ENCODE measurements around the gene KLHL7.

KLHL7 gene

GRCh38 chr7:23105644-23106056 is at the start of gene KLHL7:
TSS of gene KLHL7 (plus strand) at chr7:23105785. CDS start at chr7:23106027, 242 bp downstream.
- peak; percentile 93 for DNase-seq (ENCODE audit: low spot score)

GRCh38 chr7:23058408-23059096 is 47.0 kb upstream of the KLHL7 start:
- peak; percentile 24 for DNase-seq (ENCODE audit: low spot score)

GRCh38 chr7:23061327-23061726 is 44.3 kb upstream of the KLHL7 start:
- no peak for DNase-seq (ENCODE audit: low spot score)

GRCh38 chr7:23062452-23062851 is 43.1 kb upstream of the KLHL7 start:
- no peak for DNase-seq (ENCODE audit: low spot score)

GRCh38 chr7:23065974-23066373 is 39.6 kb upstream of the KLHL7 start:
- no peak for DNase-seq (ENCODE audit: low spot score)

- peak; percentile 36 for DNase-seq (ENCODE audit: low spot score)
These were observed 38.3 kb upstream of the KLHL7 start for GRCh38 chr7:23067271-23067670.

GRCh38 chr7:23072048-23072447 is 33.5 kb upstream of the KLHL7 start:
- DNase-seq (ENCODE audit: low spot score), result peak; percentile 47

- no peak for DNase-seq (ENCODE audit: low spot score)
These were observed 32.7 kb upstream of the KLHL7 start for GRCh38 chr7:23072922-23073321.

GRCh38 chr7:23074443-23075261 is 30.9 kb upstream of the KLHL7 start:
- no peak for DNase-seq (ENCODE audit: low spot score)

GRCh38 chr7:23075571-23075970 is 30.0 kb upstream of the KLHL7 start:
- no peak for DNase-seq (ENCODE audit: low spot score)

GRCh38 chr7:23076772-23077171 is 28.8 kb upstream of the KLHL7 start:
- DNase-seq (ENCODE audit: low spot score), result no peak

GRCh38 chr7:23093111-23093510 is 12.5 kb upstream of the KLHL7 start:
- no peak for DNase-seq (ENCODE audit: low spot score)

- no peak for DNase-seq (ENCODE audit: low spot score)
These were observed 12.0 kb upstream of the KLHL7 start for GRCh38 chr7:23093546-23093945.

GRCh38 chr7:23096518-23097290 is 8.9 kb upstream of the KLHL7 start:
- DNase-seq (ENCODE audit: low spot score), result no peak

- DNase-seq (ENCODE audit: low spot score), result no peak
These were observed 7.6 kb upstream of the KLHL7 start for GRCh38 chr7:23098029-23098428.

- no peak for DNase-seq (ENCODE audit: low spot score)
These were observed 7.1 kb upstream of the KLHL7 start for GRCh38 chr7:23098460-23098859.

GRCh38 chr7:23100697-23101096 is 4.9 kb upstream of the KLHL7 start:
- no peak for DNase-seq (ENCODE audit: low spot score)

- no peak for DNase-seq (ENCODE audit: low spot score)
These were observed 420 bp upstream of the KLHL7 start for GRCh38 chr7:23105086-23105643.

- peak; percentile 57 for DNase-seq (ENCODE audit: low spot score)
These were observed 655 bp downstream of the KLHL7 start for GRCh38 chr7:23106057-23106822.

- peak; percentile 9 for DNase-seq (ENCODE audit: low spot score)
These were observed 1.5 kb downstream of the KLHL7 start for GRCh38 chr7:23106823-23107663.

- DNase-seq (ENCODE audit: low spot score), result no peak
These were observed 2.2 kb downstream of the KLHL7 start for GRCh38 chr7:23107781-23108180.
